GM12878 (cell line): ENCODE measurements around the gene SLC9C1. TPM values are rescaled to one million over a fixed set of nuclear protein-coding genes. Genes with fewer than 3 reads are reported as not detected.

Source experiments
- CBFB ChIP-seq: IDR thresholded peaks from 2 replicates; pipeline ENCODE4 v1.6.1; 2016; ENCODE audit warnings: antibody characterized with exemption, low read depth
- CBX5 ChIP-seq: sonication (generic); IDR thresholded peaks from 2 replicates; pipeline ENCODE4 v1.6.1; 2016; ENCODE audit warnings: low read depth, moderate library complexity, mild to moderate bottlenecking, inconsistent platforms
- FOS ChIP-seq: IDR thresholded peaks from 3 replicates; pipeline ENCODE4 v1.6.1; 2011; ENCODE audit warnings: borderline replicate concordance; ENCODE audit not compliant: insufficient read length; ENCODE audit errors: extremely low read depth
- FOXK2 ChIP-seq: fragments of 450-650 bp; IDR thresholded peaks from 2 replicates; pipeline ENCODE4 v1.6.1; 2017; ENCODE audit warnings: mild to moderate bottlenecking, moderate library complexity
- HDAC6 ChIP-seq: fragments of 200-600 bp; sonication (generic); IDR thresholded peaks from one replicate; pipeline ENCODE4 v1.8.0; 2017; ENCODE audit warnings: antibody characterized with exemption; ENCODE audit not compliant: unreplicated experiment
- MEF2B ChIP-seq: fragments of 450-650 bp; IDR thresholded peaks from 2 replicates; pipeline ENCODE4 v1.6.1; 2018; ENCODE audit warnings: mild to moderate bottlenecking, moderate library complexity; ENCODE audit not compliant: partially characterized antibody, poor library complexity, severe bottlenecking
- MXI1 ChIP-seq: fragments of 150-350 bp; IDR thresholded peaks from 2 replicates; pipeline ENCODE4 v1.6.1; 2011; ENCODE audit warnings: low read depth, mild to moderate bottlenecking, inconsistent platforms, low read length, improper control_type of control experiment
- MYC ChIP-seq: IDR thresholded peaks from 2 replicates; pipeline ENCODE4 v1.6.1; 2011; ENCODE audit warnings: mild to moderate bottlenecking, low read length, moderate library complexity, inconsistent platforms; ENCODE audit not compliant: insufficient read depth, insufficient replicate concordance, insufficient read length, severe bottlenecking
- NFXL1 ChIP-seq: fragments of 450-650 bp; IDR thresholded peaks from 2 replicates; pipeline ENCODE4 v1.6.1; 2017; ENCODE audit warnings: antibody characterized with exemption, mild to moderate bottlenecking, borderline replicate concordance
- POLR2A ChIP-seq: IDR thresholded peaks from 2 replicates; pipeline ENCODE4 v1.6.1; 2011; ENCODE audit warnings: low read depth, mild to moderate bottlenecking, low read length
- polyA plus RNA-seq, 11 experiments: library from polyadenylated mRNA; depleted of rRNA in 4 of 11; unstranded in 6 of 11; stranded (reverse) in 5 of 11; fragments of >200 nt; fragmentation: Nextera tagmentation in 4 of 11; fragmentation: Illumina TruSeq in 1 of 11; extraction: Ambion mirVana in 4 of 11; extraction: Trizol in 1 of 11; gene quantifications; 1 replicate in 1 of 11; 2 replicates in 10 of 11; pipeline versions ENCODE4 v1.2.1 to v1.2.3, GENCODE V29; 2011 to 2016; ENCODE audit warnings: inconsistent platforms in 2 of 11, missing spikeins in 2 of 11, low read depth in 1 of 11
- total RNA-seq, 4 experiments: library from RNA; depleted of rRNA in 3 of 4; stranded (reverse); fragments of >200 nt in 3 of 4; fragmentation: Illumina TruSeq in 1 of 4; extraction: Trizol in 1 of 4; gene quantifications; 2 replicates each; pipeline versions ENCODE4 v1.2.1 to v1.2.3, GENCODE V29; 2013 to 2021
- TF ChIP-seq, protein P1 (sequence below): IDR thresholded peaks from 2 replicates; pipeline ENCODE4 v1.6.1; 2012; ENCODE audit warnings: improper control_type of control experiment, low read depth, low read length; ENCODE audit not compliant: insufficient replicate concordance
- TF ChIP-seq, protein P2 (sequence below): fragments of 450-650 bp; IDR thresholded peaks from 2 replicates; pipeline ENCODE4 v1.6.1; 2016; ENCODE audit warnings: mild to moderate bottlenecking, moderate library complexity, borderline replicate concordance
- TF ChIP-seq, protein P3 (sequence below): IDR thresholded peaks from 2 replicates; pipeline ENCODE4 v1.6.1; 2012; ENCODE audit warnings: mild to moderate bottlenecking, low read depth, low read length
- TF ChIP-seq, protein P4 (sequence below): fragments of 450-650 bp; IDR thresholded peaks from 2 replicates; pipeline ENCODE4 v1.6.1; 2018; ENCODE audit warnings: mild to moderate bottlenecking, low read depth, moderate library complexity; ENCODE audit not compliant: partially characterized antibody

Gene SLC9C1
- total and polyA plus RNA-seq, 10 of the 15 experiments (the other 5 are each of a cell fraction or from before 2014, with no cell fraction given), result not detected

DNA sequence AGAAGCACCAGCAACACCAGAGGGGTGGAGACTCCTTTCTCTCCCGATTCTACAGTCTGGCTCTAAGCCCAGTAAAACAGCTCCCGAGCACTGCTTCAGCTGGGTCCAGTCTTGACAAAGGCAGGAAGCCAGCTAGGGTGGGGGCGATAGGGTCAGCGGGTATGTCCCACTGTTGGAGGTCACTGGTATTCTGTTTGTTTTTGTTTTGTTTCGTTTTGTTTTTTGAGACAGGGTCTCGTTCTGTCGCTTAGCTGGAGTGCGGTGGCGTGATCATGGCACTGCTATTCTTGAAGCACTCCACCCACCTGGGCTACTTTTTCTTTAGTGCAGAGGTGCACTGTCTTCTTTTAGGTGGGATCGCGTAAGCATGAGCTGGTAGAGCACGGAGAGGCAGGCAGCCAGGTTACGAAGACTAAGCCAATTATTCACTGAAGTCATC is 177.2 kb downstream of the SLC9C1 start (continued):
- TF ChIP-seq, protein P1, sequence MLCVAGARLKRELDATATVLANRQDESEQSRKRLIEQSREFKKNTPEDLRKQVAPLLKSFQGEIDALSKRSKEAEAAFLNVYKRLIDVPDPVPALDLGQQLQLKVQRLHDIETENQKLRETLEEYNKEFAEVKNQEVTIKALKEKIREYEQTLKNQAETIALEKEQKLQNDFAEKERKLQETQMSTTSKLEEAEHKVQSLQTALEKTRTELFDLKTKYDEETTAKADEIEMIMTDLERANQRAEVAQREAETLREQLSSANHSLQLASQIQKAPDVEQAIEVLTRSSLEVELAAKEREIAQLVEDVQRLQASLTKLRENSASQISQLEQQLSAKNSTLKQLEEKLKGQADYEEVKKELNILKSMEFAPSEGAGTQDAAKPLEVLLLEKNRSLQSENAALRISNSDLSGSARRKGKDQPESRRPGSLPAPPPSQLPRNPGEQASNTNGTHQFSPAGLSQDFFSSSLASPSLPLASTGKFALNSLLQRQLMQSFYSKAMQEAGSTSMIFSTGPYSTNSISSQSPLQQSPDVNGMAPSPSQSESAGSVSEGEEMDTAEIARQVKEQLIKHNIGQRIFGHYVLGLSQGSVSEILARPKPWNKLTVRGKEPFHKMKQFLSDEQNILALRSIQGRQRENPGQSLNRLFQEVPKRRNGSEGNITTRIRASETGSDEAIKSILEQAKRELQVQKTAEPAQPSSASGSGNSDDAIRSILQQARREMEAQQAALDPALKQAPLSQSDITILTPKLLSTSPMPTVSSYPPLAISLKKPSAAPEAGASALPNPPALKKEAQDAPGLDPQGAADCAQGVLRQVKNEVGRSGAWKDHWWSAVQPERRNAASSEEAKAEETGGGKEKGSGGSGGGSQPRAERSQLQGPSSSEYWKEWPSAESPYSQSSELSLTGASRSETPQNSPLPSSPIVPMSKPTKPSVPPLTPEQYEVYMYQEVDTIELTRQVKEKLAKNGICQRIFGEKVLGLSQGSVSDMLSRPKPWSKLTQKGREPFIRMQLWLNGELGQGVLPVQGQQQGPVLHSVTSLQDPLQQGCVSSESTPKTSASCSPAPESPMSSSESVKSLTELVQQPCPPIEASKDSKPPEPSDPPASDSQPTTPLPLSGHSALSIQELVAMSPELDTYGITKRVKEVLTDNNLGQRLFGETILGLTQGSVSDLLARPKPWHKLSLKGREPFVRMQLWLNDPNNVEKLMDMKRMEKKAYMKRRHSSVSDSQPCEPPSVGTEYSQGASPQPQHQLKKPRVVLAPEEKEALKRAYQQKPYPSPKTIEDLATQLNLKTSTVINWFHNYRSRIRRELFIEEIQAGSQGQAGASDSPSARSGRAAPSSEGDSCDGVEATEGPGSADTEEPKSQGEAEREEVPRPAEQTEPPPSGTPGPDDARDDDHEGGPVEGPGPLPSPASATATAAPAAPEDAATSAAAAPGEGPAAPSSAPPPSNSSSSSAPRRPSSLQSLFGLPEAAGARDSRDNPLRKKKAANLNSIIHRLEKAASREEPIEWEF, result no peak
- no peak for TF ChIP-seq HDAC6
- TF ChIP-seq, protein P2, sequence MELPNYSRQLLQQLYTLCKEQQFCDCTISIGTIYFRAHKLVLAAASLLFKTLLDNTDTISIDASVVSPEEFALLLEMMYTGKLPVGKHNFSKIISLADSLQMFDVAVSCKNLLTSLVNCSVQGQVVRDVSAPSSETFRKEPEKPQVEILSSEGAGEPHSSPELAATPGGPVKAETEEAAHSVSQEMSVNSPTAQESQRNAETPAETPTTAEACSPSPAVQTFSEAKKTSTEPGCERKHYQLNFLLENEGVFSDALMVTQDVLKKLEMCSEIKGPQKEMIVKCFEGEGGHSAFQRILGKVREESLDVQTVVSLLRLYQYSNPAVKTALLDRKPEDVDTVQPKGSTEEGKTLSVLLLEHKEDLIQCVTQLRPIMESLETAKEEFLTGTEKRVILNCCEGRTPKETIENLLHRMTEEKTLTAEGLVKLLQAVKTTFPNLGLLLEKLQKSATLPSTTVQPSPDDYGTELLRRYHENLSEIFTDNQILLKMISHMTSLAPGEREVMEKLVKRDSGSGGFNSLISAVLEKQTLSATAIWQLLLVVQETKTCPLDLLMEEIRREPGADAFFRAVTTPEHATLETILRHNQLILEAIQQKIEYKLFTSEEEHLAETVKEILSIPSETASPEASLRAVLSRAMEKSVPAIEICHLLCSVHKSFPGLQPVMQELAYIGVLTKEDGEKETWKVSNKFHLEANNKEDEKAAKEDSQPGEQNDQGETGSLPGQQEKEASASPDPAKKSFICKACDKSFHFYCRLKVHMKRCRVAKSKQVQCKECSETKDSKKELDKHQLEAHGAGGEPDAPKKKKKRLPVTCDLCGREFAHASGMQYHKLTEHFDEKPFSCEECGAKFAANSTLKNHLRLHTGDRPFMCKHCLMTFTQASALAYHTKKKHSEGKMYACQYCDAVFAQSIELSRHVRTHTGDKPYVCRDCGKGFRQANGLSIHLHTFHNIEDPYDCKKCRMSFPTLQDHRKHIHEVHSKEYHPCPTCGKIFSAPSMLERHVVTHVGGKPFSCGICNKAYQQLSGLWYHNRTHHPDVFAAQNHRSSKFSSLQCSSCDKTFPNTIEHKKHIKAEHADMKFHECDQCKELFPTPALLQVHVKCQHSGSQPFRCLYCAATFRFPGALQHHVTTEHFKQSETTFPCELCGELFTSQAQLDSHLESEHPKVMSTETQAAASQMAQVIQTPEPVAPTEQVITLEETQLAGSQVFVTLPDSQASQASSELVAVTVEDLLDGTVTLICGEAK, result no peak
- no peak for TF ChIP-seq MEF2B
- TF ChIP-seq CBX5, result no peak
- TF ChIP-seq MYC, result no peak
- no peak for TF ChIP-seq CBFB
- TF ChIP-seq, protein P3, sequence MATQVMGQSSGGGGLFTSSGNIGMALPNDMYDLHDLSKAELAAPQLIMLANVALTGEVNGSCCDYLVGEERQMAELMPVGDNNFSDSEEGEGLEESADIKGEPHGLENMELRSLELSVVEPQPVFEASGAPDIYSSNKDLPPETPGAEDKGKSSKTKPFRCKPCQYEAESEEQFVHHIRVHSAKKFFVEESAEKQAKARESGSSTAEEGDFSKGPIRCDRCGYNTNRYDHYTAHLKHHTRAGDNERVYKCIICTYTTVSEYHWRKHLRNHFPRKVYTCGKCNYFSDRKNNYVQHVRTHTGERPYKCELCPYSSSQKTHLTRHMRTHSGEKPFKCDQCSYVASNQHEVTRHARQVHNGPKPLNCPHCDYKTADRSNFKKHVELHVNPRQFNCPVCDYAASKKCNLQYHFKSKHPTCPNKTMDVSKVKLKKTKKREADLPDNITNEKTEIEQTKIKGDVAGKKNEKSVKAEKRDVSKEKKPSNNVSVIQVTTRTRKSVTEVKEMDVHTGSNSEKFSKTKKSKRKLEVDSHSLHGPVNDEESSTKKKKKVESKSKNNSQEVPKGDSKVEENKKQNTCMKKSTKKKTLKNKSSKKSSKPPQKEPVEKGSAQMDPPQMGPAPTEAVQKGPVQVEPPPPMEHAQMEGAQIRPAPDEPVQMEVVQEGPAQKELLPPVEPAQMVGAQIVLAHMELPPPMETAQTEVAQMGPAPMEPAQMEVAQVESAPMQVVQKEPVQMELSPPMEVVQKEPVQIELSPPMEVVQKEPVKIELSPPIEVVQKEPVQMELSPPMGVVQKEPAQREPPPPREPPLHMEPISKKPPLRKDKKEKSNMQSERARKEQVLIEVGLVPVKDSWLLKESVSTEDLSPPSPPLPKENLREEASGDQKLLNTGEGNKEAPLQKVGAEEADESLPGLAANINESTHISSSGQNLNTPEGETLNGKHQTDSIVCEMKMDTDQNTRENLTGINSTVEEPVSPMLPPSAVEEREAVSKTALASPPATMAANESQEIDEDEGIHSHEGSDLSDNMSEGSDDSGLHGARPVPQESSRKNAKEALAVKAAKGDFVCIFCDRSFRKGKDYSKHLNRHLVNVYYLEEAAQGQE, result no peak
- TF ChIP-seq FOS, result no peak
- no peak for TF ChIP-seq FOXK2
- TF ChIP-seq, protein P4, sequence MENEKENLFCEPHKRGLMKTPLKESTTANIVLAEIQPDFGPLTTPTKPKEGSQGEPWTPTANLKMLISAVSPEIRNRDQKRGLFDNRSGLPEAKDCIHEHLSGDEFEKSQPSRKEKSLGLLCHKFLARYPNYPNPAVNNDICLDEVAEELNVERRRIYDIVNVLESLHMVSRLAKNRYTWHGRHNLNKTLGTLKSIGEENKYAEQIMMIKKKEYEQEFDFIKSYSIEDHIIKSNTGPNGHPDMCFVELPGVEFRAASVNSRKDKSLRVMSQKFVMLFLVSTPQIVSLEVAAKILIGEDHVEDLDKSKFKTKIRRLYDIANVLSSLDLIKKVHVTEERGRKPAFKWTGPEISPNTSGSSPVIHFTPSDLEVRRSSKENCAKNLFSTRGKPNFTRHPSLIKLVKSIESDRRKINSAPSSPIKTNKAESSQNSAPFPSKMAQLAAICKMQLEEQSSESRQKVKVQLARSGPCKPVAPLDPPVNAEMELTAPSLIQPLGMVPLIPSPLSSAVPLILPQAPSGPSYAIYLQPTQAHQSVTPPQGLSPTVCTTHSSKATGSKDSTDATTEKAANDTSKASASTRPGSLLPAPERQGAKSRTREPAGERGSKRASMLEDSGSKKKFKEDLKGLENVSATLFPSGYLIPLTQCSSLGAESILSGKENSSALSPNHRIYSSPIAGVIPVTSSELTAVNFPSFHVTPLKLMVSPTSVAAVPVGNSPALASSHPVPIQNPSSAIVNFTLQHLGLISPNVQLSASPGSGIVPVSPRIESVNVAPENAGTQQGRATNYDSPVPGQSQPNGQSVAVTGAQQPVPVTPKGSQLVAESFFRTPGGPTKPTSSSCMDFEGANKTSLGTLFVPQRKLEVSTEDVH, result no peak
- TF ChIP-seq POLR2A, result 0 out of 2 replicates have a peak, but pooled peaks have one; percentile 34
- no peak for TF ChIP-seq MXI1
- no peak for TF ChIP-seq NFXL1
